DMS114 treated with DMSO at 0.1 percent for 48 hours (cell line): ENCODE data around the gene FBXL17.

Experiments used
- DNase-seq: peaks from one replicate; lab custom pipeline; 2025; ENCODE audit not compliant: unreplicated experiment; lab: John Stamatoyannopoulos, UW

The FBXL17 gene

DNA sequence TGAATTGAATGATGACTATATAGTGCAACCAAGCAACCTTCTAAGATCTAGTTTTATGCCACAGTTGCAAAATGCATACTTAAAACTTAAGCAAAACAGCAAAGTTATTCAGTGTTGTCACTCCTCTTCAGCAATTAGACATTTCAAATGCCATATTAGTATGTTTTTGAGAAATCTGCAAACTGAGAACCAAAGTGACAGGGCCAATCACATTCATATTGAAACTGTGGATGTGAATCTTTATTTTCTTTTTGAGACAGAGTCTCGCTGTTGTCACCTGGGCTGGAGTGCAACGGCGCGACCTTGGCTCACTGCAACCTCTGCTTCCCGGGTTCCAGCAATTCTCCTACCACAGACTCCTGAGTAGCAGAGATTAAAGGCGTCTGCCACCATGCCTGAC, 461.9 kb downstream of the FBXL17 start:
- DNase-seq: no peak

- no peak for DNase-seq
Observed at GRCh38 chr5:107919361-107919760, 462.5 kb downstream of the FBXL17 start.

- DNase-seq: no peak
Observed at GRCh38 chr5:107917983-107918382, 463.9 kb downstream of the FBXL17 start.

DNA sequence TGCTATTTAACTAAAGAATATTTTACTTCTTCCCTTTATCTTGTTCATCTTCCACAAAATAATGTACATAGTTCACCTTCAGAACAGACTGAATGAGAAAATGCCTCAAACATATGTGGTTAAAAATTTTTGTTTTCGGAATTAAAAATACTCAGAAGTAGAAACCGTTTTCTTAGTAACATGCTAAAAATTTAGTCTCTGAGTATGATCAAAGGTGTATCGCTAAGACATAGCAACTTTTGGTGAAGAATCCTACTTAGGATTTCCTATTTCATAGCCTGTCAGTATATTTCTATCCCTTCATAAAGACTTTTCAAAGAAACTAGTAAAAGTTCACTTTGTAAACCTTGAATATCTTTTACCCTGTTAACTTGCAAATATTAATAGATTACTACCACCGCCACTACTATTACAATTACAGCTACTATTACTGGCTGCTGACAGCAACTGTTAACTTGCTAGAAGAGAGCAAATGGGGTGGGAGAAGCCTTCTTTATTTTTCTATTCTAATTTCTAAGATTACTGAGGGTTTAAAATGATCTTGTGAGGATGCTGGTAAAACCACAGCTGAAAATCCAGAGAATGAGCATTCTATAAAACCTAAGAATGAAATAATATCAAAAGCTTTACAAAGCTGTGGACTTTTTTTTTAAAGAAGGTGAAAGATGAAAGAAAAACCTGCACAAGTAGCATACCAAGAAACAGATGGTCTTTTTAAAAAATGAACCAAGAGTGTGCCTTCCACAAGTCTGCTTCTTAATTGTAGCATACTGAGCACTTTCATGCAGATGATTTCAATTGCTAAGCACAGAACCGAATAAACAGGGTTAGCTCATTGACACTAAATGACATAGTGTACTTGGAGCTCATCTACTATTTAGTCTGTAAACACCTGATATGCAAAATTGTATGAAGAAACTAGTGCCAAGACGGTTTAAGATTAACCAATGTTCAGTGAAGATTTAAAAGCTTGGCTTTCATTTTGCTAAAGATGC, 464.9 kb downstream of the FBXL17 start:
- no peak for DNase-seq

- DNase-seq: no peak
Observed at GRCh38 chr5:107915176-107915812, 466.6 kb downstream of the FBXL17 start.

GRCh38 chr5:107913494-107913893, 468.4 kb downstream of the FBXL17 start:
- DNase-seq: no peak

- DNase-seq: no peak
Observed at GRCh38 chr5:107900721-107901120, 481.2 kb downstream of the FBXL17 start.

GRCh38 chr5:107894361-107894760, 487.5 kb downstream of the FBXL17 start:
- DNase-seq: no peak

DNA sequence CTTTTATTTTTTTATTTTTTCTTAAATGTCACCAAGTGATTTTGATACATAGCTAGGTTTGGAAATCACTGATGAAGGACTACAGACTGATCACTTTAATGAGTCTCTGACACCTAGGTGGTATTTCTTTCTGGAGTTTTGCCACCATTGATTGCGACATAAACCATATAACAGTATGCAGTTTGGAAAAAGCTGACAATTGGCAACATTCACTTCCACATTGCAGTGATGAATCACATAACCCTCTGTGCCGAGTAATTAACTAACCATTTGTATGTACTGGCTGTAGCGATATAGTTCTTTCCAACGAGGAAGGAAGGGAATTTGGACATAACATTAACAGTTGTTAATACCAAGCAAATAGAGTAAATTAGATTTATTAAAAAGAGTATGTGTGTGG, 488.3 kb downstream of the FBXL17 start:
- no peak for DNase-seq

- DNase-seq: no peak
Observed at GRCh38 chr5:107889387-107889786, 492.5 kb downstream of the FBXL17 start.

- DNase-seq: no peak
Observed at GRCh38 chr5:107888541-107888940, 493.4 kb downstream of the FBXL17 start.

DNA sequence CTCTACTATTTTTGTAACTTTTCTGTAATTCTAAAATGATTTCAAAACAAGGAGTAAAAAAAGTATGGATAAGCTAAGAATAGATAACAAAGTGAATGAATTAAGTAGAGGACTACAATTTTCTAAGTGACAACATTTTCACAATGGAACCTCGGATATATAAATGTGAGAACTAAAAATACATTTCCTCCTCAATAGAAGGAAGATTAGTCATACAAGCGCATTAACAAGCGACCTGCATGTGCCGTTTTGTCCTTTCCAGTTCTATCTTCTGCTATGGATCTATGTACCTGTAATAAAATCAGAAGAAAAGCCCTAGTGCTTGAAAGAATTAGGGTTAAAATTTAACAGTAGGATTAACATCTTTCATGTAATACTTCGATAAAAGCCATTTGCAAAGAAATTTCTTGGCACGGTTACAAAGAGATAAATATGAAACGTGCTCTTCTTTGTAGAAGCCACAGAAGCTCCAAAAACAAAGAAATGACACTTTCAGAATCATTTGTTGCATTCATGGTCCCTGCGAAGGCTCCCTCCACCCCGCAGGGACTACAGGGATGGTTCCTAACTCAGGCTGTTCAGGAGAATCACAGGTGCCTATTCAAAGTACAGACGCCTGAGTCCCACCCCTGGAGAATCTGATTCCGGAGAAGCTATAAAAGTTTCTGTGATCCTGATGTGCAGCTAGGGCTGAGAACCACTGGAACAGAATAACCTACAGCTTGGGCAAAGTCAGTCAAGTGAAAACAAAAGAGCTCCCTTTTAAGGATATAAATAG, 494.5 kb downstream of the FBXL17 start:
- DNase-seq: no peak

- no peak for DNase-seq
Observed at GRCh38 chr5:107885601-107886000, 496.3 kb downstream of the FBXL17 start.

DNA sequence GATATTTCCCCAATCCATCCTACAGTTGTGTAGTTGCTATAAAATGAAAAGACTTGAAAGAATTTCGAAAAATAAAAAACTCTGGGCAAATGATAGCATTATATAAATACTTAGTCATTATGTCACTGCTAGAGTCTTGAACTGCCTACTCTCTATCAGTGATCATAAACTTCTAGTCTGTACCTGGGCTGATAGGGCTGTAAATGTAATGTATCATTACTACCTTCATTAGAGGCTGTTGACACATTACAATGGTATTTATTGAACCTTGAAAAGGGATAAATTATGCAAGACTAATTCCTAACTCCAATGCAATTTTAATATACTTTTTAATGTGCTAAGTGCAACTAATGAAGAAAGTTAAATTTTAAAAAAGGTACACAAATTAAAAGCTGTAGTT, 497.0 kb downstream of the FBXL17 start:
- DNase-seq: no peak

DNA sequence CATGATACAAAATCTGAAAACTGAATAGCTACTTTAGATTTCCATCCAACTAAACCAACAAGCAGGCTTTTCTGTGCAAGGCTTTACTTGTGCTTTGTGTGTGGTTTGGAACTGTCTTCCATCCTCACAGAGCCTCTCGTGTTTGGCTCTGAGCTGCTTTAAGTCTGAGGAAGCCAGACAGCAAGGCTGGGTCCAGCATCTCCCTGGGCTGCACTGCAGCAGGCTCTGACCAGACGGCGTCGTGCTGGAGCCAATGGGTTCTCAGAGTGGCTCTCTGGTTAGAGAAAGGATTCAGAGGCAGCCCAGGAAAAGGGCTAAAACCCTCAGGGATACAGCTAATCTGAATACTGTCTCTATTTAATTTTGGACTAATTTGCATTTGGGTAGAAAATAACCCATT, 503.2 kb downstream of the FBXL17 start:
- DNase-seq: no peak

DNA sequence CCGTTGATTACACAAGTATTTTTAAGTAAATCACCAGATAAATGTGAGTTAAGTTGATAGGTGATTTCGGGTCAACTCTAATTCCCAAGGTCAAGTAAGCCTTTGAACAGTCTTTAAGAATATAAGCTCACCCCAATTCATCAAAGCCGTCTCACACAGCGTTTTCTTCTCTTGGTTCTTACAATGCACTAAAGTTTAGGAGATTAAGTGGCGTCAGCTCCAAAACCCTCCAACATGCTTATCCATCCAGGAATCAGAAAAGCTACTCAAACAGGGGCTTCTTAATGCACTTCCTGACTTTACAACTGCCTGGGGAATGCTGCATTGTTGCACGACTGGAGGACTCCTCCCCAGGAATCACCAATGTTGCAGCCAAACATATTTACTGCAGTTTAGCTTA, 505.0 kb downstream of the FBXL17 start:
- DNase-seq: no peak

- no peak for DNase-seq
Observed at GRCh38 chr5:107876261-107876660, 505.6 kb downstream of the FBXL17 start.

- no peak for DNase-seq
Observed at GRCh38 chr5:107875833-107876232, 506.1 kb downstream of the FBXL17 start.

DNA sequence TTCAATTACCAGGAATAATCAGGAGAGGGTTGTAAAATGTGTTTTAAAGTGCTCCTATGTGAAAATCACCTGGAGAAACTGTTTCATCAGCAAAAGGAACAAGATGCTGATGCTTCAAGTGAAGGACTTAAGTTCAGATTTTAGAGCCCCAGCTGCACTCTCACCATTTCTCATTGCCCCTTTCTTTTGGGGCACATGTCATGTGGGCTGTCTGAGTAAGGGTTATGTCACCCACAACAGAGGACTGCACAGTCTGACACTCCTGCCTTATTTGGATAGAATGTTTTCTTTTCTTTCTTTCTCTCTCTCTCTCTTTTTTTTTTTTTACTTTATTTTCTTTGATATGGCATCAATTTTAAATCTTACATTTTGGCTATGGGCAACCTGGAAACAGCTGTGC, 507.1 kb downstream of the FBXL17 start:
- no peak for DNase-seq

- DNase-seq: no peak
Observed at GRCh38 chr5:107873877-107874276, 508.0 kb downstream of the FBXL17 start.

- DNase-seq: no peak
Observed at GRCh38 chr5:107871023-107871422, 510.9 kb downstream of the FBXL17 start.
